Panc1 (cell line): ENCODE measurements around the gene ZNF573.

Experiments used
- POLR2AphosphoS5 ChIP-seq: IDR thresholded peaks from 2 replicates; pipeline ENCODE4 v1.6.1; 2012; ENCODE audit warnings: mild to moderate bottlenecking, low read depth, low read length, moderate library complexity
- TF ChIP-seq, protein P1 (sequence below): fragments of 450-650 bp; IDR thresholded peaks from 2 replicates; pipeline ENCODE4 v1.5.1; 2017; ENCODE audit warnings: mild to moderate bottlenecking
- TF ChIP-seq, protein P2 (sequence below), 2 experiments: IDR thresholded peaks; 2 replicates each; pipeline ENCODE4 v1.6.1; 2011 to 2012; ENCODE audit warnings: low read depth in 2 of 2, control low read depth in 1 of 2, low read length in 1 of 2, mild to moderate bottlenecking in 1 of 2, moderate library complexity in 1 of 2; ENCODE audit not compliant: insufficient read depth in 1 of 2

DNA sequence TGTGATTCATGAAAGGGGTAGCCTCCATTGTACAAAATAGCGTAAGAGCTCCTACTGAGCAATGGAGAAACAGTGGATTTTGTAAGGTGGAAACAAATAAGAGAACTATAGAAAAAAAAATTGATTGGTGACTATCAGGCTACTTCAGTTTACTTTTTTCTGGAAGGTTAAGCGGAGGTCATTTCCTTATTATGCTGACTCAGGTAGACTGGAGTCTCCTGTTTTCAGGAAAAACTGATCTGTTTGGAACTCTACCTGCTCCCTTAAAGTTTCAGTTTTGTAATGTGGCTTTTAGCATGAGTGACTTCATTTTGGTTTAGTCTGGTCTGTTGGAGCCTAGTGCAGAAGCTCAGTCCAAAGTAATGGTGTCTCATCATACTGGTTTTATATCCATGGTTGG is 63.2 kb downstream of the ZNF573 start:
- TF ChIP-seq, protein P1, sequence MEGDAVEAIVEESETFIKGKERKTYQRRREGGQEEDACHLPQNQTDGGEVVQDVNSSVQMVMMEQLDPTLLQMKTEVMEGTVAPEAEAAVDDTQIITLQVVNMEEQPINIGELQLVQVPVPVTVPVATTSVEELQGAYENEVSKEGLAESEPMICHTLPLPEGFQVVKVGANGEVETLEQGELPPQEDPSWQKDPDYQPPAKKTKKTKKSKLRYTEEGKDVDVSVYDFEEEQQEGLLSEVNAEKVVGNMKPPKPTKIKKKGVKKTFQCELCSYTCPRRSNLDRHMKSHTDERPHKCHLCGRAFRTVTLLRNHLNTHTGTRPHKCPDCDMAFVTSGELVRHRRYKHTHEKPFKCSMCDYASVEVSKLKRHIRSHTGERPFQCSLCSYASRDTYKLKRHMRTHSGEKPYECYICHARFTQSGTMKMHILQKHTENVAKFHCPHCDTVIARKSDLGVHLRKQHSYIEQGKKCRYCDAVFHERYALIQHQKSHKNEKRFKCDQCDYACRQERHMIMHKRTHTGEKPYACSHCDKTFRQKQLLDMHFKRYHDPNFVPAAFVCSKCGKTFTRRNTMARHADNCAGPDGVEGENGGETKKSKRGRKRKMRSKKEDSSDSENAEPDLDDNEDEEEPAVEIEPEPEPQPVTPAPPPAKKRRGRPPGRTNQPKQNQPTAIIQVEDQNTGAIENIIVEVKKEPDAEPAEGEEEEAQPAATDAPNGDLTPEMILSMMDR: no peak
- TF ChIP-seq POLR2AphosphoS5: no peak
- TF ChIP-seq, protein P2, sequence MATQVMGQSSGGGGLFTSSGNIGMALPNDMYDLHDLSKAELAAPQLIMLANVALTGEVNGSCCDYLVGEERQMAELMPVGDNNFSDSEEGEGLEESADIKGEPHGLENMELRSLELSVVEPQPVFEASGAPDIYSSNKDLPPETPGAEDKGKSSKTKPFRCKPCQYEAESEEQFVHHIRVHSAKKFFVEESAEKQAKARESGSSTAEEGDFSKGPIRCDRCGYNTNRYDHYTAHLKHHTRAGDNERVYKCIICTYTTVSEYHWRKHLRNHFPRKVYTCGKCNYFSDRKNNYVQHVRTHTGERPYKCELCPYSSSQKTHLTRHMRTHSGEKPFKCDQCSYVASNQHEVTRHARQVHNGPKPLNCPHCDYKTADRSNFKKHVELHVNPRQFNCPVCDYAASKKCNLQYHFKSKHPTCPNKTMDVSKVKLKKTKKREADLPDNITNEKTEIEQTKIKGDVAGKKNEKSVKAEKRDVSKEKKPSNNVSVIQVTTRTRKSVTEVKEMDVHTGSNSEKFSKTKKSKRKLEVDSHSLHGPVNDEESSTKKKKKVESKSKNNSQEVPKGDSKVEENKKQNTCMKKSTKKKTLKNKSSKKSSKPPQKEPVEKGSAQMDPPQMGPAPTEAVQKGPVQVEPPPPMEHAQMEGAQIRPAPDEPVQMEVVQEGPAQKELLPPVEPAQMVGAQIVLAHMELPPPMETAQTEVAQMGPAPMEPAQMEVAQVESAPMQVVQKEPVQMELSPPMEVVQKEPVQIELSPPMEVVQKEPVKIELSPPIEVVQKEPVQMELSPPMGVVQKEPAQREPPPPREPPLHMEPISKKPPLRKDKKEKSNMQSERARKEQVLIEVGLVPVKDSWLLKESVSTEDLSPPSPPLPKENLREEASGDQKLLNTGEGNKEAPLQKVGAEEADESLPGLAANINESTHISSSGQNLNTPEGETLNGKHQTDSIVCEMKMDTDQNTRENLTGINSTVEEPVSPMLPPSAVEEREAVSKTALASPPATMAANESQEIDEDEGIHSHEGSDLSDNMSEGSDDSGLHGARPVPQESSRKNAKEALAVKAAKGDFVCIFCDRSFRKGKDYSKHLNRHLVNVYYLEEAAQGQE (IDR thresholded peaks at IDR 0.05; ENCODE audit: insufficient read depth in 1 of 2, low read depth in 2 of 2, low read length in 1 of 2): no peak
